K562 (cell line): ENCODE results near the gene BHLHE23. TPM values are rescaled to one million over a fixed set of nuclear protein-coding genes. Genes with fewer than 3 reads are reported as not detected.

Experiments used
- ATAC-seq: fragments of 200-7000 bp; cut with Tn5 transposase; 3 replicates; pipeline ENCODE4 v1.9.1; 2020; ENCODE audit warnings: moderate library complexity
- BruUV-seq: library from RNA; stranded (reverse); fragments of 400-500 nt; replicated peaks from 2 replicates; lab custom pipeline; 2021; lab: Mats Ljungman, UMichigan
- CTCF ChIA-PET: fragments of 300-600 bp; formaldehyde crosslinking; extraction: SDS; loops from one replicate; lab custom pipeline; 2021; ENCODE audit warnings: low intra/inter-chr PET ratio; lab: Yijun Ruan, JAX
- POLR2A ChIA-PET: fragments of 300-600, 350-650 bp; sonication (Branson Sonifier 250); formaldehyde crosslinking; extraction: SDS; loops from one replicate; lab custom pipeline; 2021; ENCODE audit warnings: antibody characterized with exemption, inconsistent platforms; lab: Yijun Ruan, JAX
- DNase-seq, 4 experiments: peaks; one replicate each; pipeline versions ENCODE4 v3.0.0 to v3.0.0-alpha.2; 2011 to 2018; ENCODE audit warnings: low spot score in 3 of 4, mixed read lengths in 3 of 4; ENCODE audit errors: extremely low read depth in 1 of 4
- FAIRE-seq: peaks from 2 replicates; lab custom pipeline; 2011; peaks lifted over from hg19 to GRCh38; lab: Jason Lieb, UNC
- H2AFZ ChIP-seq: 2 replicates; pipeline ENCODE4 v1.6.0; 2011; ENCODE audit warnings: low read depth, low read length, control low read depth, inconsistent platforms
- H3K27ac ChIP-seq: fragments of 200-600 bp; 3 replicates; pipeline ENCODE4 v1.8.0; 2011; ENCODE audit warnings: low read depth, mild to moderate bottlenecking, control low read depth, inconsistent platforms, low read length, moderate library complexity, mixed read lengths; ENCODE audit errors: extremely low read depth
- H3K27me3 ChIP-seq, 2 experiments: fragments of 300-600 bp in 1 of 2; 2 replicates in 1 of 2; 3 replicates in 1 of 2; pipeline versions ENCODE4 v1.6.0 to v1.8.0; 2011; ENCODE audit warnings: inconsistent platforms in 2 of 2, low read length in 2 of 2, mild to moderate bottlenecking in 1 of 2, mixed read lengths in 1 of 2, moderate library complexity in 1 of 2; ENCODE audit not compliant: control insufficient read depth in 2 of 2, insufficient read depth in 2 of 2
- H3K36me3 ChIP-seq: fragments of 300-600 bp; 3 replicates; pipeline ENCODE4 v1.8.0; 2011; ENCODE audit warnings: mild to moderate bottlenecking, low read length, inconsistent platforms; ENCODE audit not compliant: control insufficient read depth, insufficient read depth
- H3K4me1 ChIP-seq, 2 experiments: fragments of 200-600 bp in 1 of 2; replicated peaks in 1 of 2; 2 replicates in 1 of 2; 3 replicates in 1 of 2; pipeline versions ENCODE4 v1.5.1 to v1.8.0; 2011; ENCODE audit warnings: inconsistent platforms in 2 of 2, low read length in 2 of 2, mild to moderate bottlenecking in 1 of 2, mixed read lengths in 1 of 2, moderate library complexity in 1 of 2; ENCODE audit not compliant: control insufficient read depth in 2 of 2, insufficient read depth in 2 of 2
- H3K4me2 ChIP-seq: 2 replicates; pipeline ENCODE4 v1.6.1; 2011; ENCODE audit warnings: low read length, control low read depth, inconsistent platforms, mixed read lengths; ENCODE audit not compliant: insufficient read depth
- H3K4me3 ChIP-seq: fragments of 200-600 bp; sonication (generic), shearing (Covaris generic); 2 replicates; pipeline ENCODE4 v1.5.1; 2016; ENCODE audit warnings: control low read depth, inconsistent platforms
- H3K79me2 ChIP-seq: fragments of 200-600 bp; 3 replicates; pipeline ENCODE4 v1.8.0; 2011; ENCODE audit warnings: low read length, inconsistent platforms; ENCODE audit not compliant: control insufficient read depth, insufficient read depth
- H3K9ac ChIP-seq, 2 experiments: 2 replicates each; pipeline versions ENCODE4 v1.6.0 to v1.6.1; 2011; ENCODE audit warnings: low read depth in 2 of 2, low read length in 2 of 2, control low read depth in 1 of 2, inconsistent platforms in 1 of 2, mild to moderate bottlenecking in 1 of 2, mixed read lengths in 1 of 2; ENCODE audit not compliant: insufficient read depth in 1 of 2
- H3K9me1 ChIP-seq: one replicate; pipeline ENCODE4 v1.6.0; 2011; ENCODE audit warnings: inconsistent platforms, mild to moderate bottlenecking, low read length, moderate library complexity; ENCODE audit not compliant: control insufficient read depth, insufficient read depth
- H3K9me3 ChIP-seq: replicated peaks from 2 replicates; pipeline ENCODE4 v1.5.1; 2011; ENCODE audit warnings: low read depth, low read length, inconsistent platforms; ENCODE audit not compliant: control insufficient read depth, insufficient read depth
- H4K20me1 ChIP-seq: replicated peaks from 2 replicates; pipeline ENCODE4 v1.6.1; 2011; ENCODE audit warnings: low read length, inconsistent platforms, mixed read lengths; ENCODE audit not compliant: control insufficient read depth, insufficient read depth
- ATF7 ChIP-seq: fragments of 450-650 bp; IDR thresholded peaks from 2 replicates; pipeline ENCODE4 v1.7.1; 2014; ENCODE audit warnings: mild to moderate bottlenecking, moderate library complexity
- PATZ1 ChIP-seq: fragments of 250-450 bp; sonication (Bioruptor Pico); IDR thresholded peaks from 2 replicates; pipeline ENCODE4 v1.5.0; 2020; ENCODE audit warnings: mild to moderate bottlenecking, borderline replicate concordance
- SFPQ ChIP-seq: fragments of 200-400 bp; formaldehyde crosslinking; IDR thresholded peaks from 2 replicates; pipeline ENCODE4 v1.6.1; 2017; ENCODE audit warnings: mild to moderate bottlenecking, low read depth, low read length, moderate library complexity
- SUPT5H ChIP-seq: fragments of 450-650 bp; IDR thresholded peaks from 2 replicates; pipeline ENCODE4 v1.6.1; 2016
- ZNF280A ChIP-seq: fragments of 450-650 bp; IDR thresholded peaks from 2 replicates; pipeline ENCODE4 v1.6.1; 2018; ENCODE audit warnings: mild to moderate bottlenecking, low read depth; ENCODE audit not compliant: partially characterized antibody
- WGBS: fragments of 100-300 bp; shearing (Covaris generic); methylation state at CpG from one replicate; pipeline ENCODE4 v1.1.6; 2016; ENCODE audit warnings: low coverage, mixed read lengths; ENCODE audit not compliant: insufficient coverage; ENCODE audit errors: missing lambda C conversion rate; 5-methylcytosine and 5-hydroxymethylcytosine counted together
- in situ Hi-C: fragments of 300-500 bp; cut with MboI; formaldehyde crosslinking; loops from 4 replicates; pipeline ENCODE4 v1.15.0; 2018; ENCODE audit warnings: inconsistent platforms, mixed read lengths
- intact Hi-C: fragments of 100-400 bp; cut with micrococcal nuclease; formaldehyde crosslinking; loops from 2 replicates; pipeline ENCODE4 v1.14.2; 2022
- polyA plus RNA-seq, 8 experiments: library from polyadenylated mRNA; depleted of rRNA in 4 of 8; stranded (reverse) in 5 of 8; unstranded in 3 of 8; fragments of >200 nt; fragmentation: Nextera tagmentation in 2 of 8; fragmentation: Illumina TruSeq in 1 of 8; extraction: Ambion mirVana in 2 of 8; extraction: Trizol in 1 of 8; gene quantifications; 2 replicates each; pipeline versions ENCODE4 v1.2.1 to v1.2.3, GENCODE V29; 2011 to 2014; ENCODE audit warnings: inconsistent platforms in 1 of 8, missing spikeins in 1 of 8
- total RNA-seq, 7 experiments: library from RNA; depleted of rRNA in 6 of 7; stranded (reverse); fragments of >200 nt in 6 of 7; fragmentation: Illumina TruSeq in 2 of 7; extraction: Trizol in 2 of 7; gene quantifications; 2 replicates each; pipeline versions ENCODE4 v1.2.1 to v1.2.3, GENCODE V29; 2011 to 2021; ENCODE audit warnings: low replicate concordance in 1 of 7

Gene BHLHE23
- total and polyA plus RNA-seq, 9 of the 15 experiments (the other 6 are each of a cell fraction or from before 2014, with no cell fraction given) = not detected

GRCh38 chr20:63014287-63014686 is 7.5 kb upstream of the BHLHE23 start:
- POLR2A ChIA-PET = interaction anchor here (0.5 to 1.5 kb wide), 4 partner anchors 12 to 44 kb away, joined by 3 to 4 read pairs (median 4); no protein-coding TSS in a partner anchor
- TF ChIP-seq ATF7 = no peak
- no peak for TF ChIP-seq SUPT5H
- no peak for TF ChIP-seq PATZ1 (CRISPR knock-in tag)
- no peak for TF ChIP-seq SFPQ
- TF ChIP-seq ZNF280A = no peak
- Histone ChIP-seq H4K20me1 (no peaks in the 10 kb centered on the region; the same call in none of the 2 replicates), H3K9me1 (no peaks in the 10 kb centered on the region), H3K36me3 (no peaks in the 10 kb centered on the region), H3K79me2 (no peaks in the 10 kb centered on the region), H3K4me3 (no peak overlapping the region), H3K27me3 (peaks cover 62 to 72% of the 10 kb centered on the region in 2 experiments), H3K4me2 (no peak overlapping the region), H3K9ac (no peak overlapping the region), H3K9me3 (0 out of 2 replicates have a peak, but pooled peaks cover 3% of the 10 kb centered on the region), H2AFZ (no peak overlapping the region), H3K27ac (no peak overlapping the region), H3K4me1 (peaks cover 5 to 27% of the 10 kb centered on the region in 2 experiments; a peak in 3 of 5 replicates)
- CTCF ChIA-PET = no interaction called here
- DNase-seq (no peak), FAIRE-seq (no peak), ATAC-seq (no peak)
- intact Hi-C loops = no loop called here
- in situ Hi-C loops = loop anchor here (10.0 kb wide), 1 partner anchor 189 kb away; no protein-coding TSS in a partner anchor
- no TSS peak for BruUV-seq
- 0% methylated on average over 5 of the region's 12 CpGs for WGBS
